GM18867 (cell line): Measurements from ENCODE around the gene MYO9B.
"Not testable (repeated sequence)": the region's sequence is repeated elsewhere in the genome, so short reads cannot be mapped to it uniquely, and the experiment has no call there.

ENCODE experiments used
- ATAC-seq: cut with Tn5 transposase; IDR thresholded peaks from one replicate; pipeline ENCODE4 v1.9.1; 2021; ENCODE audit warnings: mild to moderate bottlenecking, moderate library complexity; ENCODE audit not compliant: unreplicated experiment

Gene MYO9B

DNA sequence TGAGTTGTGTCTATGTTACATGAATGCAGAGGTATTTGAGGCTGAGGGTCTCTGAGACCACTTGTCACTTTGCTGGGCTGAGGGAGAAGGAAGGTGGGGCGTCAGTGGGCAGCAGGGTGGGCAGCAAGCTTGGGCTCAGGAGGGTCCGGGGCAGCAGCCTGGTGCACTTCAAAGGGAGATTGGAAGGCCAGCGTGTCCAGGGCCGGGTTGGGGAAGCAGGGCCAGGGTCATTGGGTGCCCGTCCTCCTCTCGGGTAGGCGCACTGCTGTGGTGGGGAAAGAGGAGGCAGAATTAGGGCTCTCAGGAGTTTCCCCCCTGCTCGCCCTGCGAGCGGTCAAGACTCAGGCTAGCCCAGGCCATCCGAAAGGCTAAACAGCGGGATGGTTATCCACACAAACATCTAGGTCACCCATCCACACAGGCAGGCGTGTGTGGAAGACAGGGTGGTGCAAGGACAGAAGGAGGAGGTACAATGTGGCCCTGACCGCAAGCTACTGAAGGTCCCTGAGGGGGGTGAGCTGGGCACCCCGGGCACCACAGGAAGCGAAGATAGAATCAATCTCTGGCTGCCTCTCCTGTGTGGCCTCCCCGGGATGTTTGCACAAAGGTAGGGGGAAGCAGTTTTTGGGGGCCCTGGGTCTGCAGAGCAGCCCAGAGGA, 37.7 kb downstream of the MYO9B start:
- no peak for ATAC-seq

GRCh38 chr19:17114414-17114831, 38.8 kb downstream of the MYO9B start:
- no peak for ATAC-seq

GRCh38 chr19:17116996-17117702, 41.6 kb downstream of the MYO9B start:
- ATAC-seq = no peak

GRCh38 chr19:17118957-17119356, 43.4 kb downstream of the MYO9B start:
- no peak for ATAC-seq

GRCh38 chr19:17121736-17122293, 46.2 kb downstream of the MYO9B start:
- no peak for ATAC-seq

GRCh38 chr19:17123041-17123440, 47.5 kb downstream of the MYO9B start:
- ATAC-seq = no peak

DNA sequence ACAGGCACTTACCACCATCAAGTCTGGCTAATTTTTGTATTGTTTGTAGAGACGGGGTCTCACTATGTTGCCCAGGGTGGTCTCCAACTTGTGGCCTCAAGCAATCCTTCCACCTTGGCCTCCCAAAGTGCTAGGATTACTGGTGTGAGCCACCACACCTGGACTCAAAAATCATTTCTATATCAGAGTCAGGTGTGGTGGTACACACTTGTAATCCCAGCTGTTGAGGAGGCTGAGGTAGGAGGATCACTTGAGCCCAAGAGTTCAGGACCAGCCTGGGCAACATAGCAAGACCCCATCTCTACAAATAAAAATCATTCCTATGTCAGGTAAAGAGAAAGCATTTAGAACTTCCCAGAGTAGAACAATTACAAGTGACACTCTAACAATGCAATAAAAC, 48.4 kb downstream of the MYO9B start:
- no peak for ATAC-seq

- ATAC-seq = peak; percentile 58
These were observed 49.6 kb downstream of the MYO9B start for GRCh38 chr19:17125062-17125727.

- ATAC-seq = peak; percentile 64
These were observed 50.4 kb downstream of the MYO9B start for GRCh38 chr19:17125728-17126677.

DNA sequence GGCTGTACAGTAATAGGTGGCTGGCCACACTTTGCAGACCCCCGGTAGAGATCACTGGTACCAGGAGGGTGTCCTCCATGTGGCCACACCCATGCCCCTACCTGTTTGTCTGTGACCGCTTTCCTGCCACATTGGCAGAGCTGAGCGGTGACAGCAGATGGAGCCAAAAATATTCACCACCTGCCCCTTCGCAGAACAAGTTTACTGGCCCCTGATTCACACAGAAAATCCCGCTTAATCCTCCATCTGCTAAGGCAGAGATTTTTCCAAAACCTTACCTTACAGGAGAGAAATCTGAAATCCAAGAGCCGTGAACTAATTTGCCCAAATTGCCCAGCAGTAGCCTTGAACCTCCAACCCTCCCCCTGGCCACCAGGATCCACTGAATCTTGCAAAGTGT, 52.1 kb downstream of the MYO9B start:
- ATAC-seq = no peak

- ATAC-seq = no peak
These were observed 52.8 kb downstream of the MYO9B start for GRCh38 chr19:17128403-17128802.

- no peak for ATAC-seq
These were observed 53.2 kb downstream of the MYO9B start for GRCh38 chr19:17128820-17129219.

DNA sequence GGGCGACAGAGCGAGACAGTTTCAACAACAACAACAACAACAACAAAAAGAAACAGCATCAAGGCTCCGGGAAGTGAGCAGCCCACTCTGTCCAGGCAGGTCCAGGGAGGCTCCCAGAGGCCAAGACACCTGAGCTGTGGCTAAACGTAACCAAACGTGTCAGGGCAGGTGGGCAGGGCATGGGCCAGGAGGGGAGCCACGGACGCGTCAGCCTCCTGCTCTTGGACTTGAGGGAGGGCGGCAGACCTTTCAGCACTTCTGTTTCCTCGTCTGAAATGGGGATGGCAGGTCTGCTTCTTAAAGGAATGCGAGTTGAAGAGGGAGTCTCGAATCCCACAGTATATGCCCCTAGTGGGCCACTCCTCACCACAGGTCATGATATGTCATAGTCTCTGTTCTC, 53.8 kb downstream of the MYO9B start:
- no peak for ATAC-seq

DNA sequence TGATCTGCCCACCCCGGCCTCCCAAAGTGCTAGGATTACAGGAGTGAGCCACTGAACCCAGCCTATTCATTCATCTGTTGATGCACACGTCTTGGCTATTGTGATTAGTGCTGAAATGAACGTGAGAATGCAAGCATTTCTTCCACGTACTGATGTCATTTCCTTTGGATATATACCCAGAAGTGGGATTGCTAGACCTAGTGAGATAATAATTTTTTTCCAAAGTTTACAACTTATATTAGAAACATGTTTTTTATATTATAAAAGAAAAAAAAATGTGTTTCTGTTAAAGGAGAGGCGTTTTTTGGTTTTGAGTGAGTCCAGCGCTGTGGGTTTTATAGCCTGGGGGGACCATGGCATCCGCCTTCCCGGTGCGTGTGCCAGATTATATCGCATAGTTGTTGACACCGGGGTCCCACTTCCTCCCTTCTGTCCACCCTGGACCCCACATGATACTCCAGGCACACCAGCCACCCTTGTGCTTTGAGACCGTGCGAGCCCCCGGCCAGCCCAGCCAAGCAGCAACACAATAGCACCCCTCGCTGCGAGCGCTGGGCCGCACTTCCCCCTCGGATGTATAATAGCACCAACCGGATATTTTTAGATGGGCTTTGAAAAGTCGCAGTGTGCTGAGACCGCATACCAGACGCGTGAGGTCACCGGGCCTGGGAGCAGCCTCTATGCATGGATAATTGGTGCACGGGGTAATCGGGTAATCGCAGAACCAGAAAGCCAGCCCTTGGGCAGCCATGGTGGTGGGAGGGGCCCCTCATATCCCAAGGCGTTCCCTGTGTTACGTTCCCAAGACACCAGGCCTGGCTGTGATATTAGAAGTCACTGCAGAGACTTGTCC, 59.6 kb downstream of the MYO9B start:
- peak; percentile 69 for ATAC-seq

DNA sequence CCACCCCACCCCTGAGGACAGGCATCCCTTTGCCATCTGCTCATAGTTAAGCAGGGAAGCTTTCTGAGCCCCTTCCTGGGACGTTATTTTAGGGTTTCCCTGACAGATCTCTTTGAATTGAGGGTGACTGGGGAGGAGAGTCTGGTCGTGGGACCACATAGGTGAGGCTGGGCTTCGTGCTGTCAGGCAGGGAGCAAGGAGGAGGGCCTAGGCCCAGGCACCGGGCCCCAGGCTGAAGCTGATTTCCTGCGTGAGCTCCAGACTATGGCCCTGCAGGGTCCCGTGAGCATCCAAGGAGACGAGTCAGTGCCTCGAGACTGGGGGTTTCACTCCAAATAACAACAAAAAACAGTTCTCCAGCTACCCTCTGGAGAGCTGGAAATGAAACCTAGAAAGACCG, 60.4 kb downstream of the MYO9B start:
- ATAC-seq = no peak

- no peak for ATAC-seq
These were observed 61.0 kb downstream of the MYO9B start for GRCh38 chr19:17136617-17137016.

- no peak for ATAC-seq
These were observed 61.8 kb downstream of the MYO9B start for GRCh38 chr19:17137417-17137816.

DNA sequence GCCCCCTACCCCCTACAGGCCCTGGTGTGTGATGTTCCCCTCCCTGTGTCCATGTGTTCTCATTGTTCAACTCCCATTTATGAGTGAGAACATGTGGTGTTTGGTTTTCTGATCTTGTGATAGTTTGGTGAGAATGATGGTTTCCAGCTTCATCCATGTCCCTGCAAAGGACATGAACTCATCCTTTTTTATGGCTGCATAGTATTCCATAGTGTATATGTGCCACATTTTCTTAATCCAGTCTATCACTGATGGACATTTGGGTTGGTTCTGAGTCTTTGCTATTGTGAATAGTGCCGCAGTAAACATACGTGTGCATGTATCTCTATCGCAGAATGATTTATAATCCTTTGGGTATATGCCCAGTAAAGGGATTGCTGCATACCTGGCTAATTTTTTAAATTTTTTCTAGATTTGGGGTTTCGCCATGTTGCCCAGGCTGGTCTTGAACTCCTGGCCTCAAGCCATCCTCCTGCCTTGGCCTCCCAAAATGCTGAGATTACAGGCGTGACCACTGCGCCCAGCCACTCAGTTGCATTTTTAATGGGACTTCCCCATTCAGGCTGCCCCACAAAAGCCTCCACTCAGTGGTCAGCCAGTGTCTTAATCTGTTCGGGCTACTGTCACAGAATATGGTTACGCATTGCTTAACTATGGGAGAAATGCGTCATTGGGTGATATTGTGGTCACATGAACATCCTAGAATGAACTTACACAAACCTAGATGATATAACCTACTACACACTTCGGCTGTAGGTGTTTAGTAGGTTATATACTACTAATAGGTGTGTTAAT, 62.7 kb downstream of the MYO9B start:
- not testable (repeated sequence) for ATAC-seq
